Activated naive CD4-positive, alpha-beta T cell treated with anti-CD3 and anti-CD28 coated beads for 36 hours (primary cell): ENCODE data around the gene IPO5. TPM values are rescaled to one million over a fixed set of nuclear protein-coding genes. Genes with fewer than 3 reads are reported as not detected.

Source experiments
- CTCF ChIA-PET: fragments of 350-600 bp; sonication (Branson Sonifier 250); formaldehyde crosslinking; loops from one replicate; lab custom pipeline; 2021; ENCODE audit warnings: antibody characterized with exemption; lab: Charles Lee
- DNase-seq: peaks from one replicate; pipeline ENCODE4 v3.0.0-alpha.2; 2020
- H3K27ac Mint-ChIP-seq: one replicate; pipeline ENCODE4 v1.8.0; 2021; ENCODE audit warnings: mild to moderate bottlenecking, mixed read lengths
- H3K27me3 Mint-ChIP-seq: one replicate; pipeline ENCODE4 v1.8.0; 2021; ENCODE audit warnings: low read depth, mixed read lengths
- H3K36me3 Mint-ChIP-seq: one replicate; pipeline ENCODE4 v1.8.0; 2021; ENCODE audit warnings: low read depth, mixed read lengths
- H3K4me1 Mint-ChIP-seq: one replicate; pipeline ENCODE4 v1.8.0; 2021; ENCODE audit warnings: low read depth, mixed read lengths
- H3K4me3 Mint-ChIP-seq: one replicate; pipeline ENCODE4 v1.8.0; 2021; ENCODE audit warnings: mild to moderate bottlenecking, moderate library complexity, mixed read lengths
- H3K9me3 Mint-ChIP-seq: one replicate; pipeline ENCODE4 v1.8.0; 2021; ENCODE audit warnings: mixed read lengths
- intact Hi-C: fragments of 100-400 bp; cut with micrococcal nuclease; formaldehyde crosslinking; loops from one replicate; pipeline ENCODE4 v1.15.1; 2023
- total RNA-seq, 2 experiments: library from RNA; stranded (reverse); gene quantifications; one replicate each; pipeline ENCODE4 v1.2.3, GENCODE V29; 2021

Gene IPO5
- total RNA-seq, 2 experiments from 2014 or later: 254 to 257 TPM

DNA sequence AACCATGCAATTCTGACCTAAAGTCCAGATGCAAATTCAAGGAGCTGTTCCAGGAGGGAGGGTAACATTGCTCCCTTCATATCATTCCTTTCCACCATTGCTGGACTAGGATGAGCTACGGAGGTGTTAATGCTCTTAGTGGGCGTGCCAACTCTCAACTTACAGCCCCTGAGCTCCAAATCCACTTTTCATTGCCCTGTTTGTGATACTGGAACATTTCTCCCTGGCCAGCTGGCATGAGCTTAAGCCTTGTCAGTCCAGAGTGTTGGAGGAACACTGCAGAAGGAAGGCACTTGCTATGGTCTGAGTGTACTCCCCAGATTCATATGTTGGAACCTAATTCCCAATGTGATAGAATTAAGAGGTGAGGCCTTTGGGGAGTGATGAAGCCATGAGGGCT is 119.0 kb downstream of the IPO5 start:
- no peaks in the 10 kb centered on the region for H3K9me3 Mint-ChIP-seq
- peaks cover 2% of the 10 kb centered on the region for H3K27me3 Mint-ChIP-seq
- no peak overlapping the region for H3K27ac Mint-ChIP-seq
- no peak overlapping the region for H3K4me3 Mint-ChIP-seq
- H3K4me1 Mint-ChIP-seq: no peaks in the 10 kb centered on the region
- no peaks in the 10 kb centered on the region for H3K36me3 Mint-ChIP-seq
- intact Hi-C loops: no loop called here
- DNase-seq: no peak
- CTCF ChIA-PET: no interaction called here

Other genes starting within 250 kb of the IPO5 start
- under 1 TPM; 0.27 to 0.38 TPM for gene FARP1, start 189.4 kb downstream of the IPO5 start, total RNA-seq
- gene RNF113B, start 223.6 kb downstream of the IPO5 start, total RNA-seq: not detected